GM19240 (cell line): ENCODE measurements around the gene GNG12.

ENCODE experiments used
- DNase-seq: peaks from one replicate; pipeline ENCODE4 v3.0.0; 2011; ENCODE audit warnings: low spot score; ENCODE audit not compliant: insufficient read length

GNG12 gene

DNA sequence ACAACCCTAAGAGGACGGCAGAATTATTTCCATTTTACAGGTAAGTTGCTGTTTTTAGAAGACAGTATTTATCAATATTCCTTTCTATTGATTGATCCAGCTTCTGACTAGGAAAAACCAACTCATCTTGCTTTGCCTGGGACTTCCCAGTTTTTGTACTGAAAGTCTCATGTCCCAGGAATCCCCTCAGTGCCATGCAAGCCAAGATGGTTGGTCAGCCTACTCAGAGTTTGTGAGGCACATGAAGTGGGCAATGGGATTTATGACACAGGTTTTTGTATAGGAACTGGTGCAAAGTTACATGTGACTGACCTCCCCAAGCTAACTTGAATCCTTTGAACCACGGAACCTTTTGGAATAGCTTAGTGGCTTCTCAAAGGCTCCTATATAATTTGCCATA, 45.5 kb downstream of the GNG12 start:
- DNase-seq, result no peak

DNA sequence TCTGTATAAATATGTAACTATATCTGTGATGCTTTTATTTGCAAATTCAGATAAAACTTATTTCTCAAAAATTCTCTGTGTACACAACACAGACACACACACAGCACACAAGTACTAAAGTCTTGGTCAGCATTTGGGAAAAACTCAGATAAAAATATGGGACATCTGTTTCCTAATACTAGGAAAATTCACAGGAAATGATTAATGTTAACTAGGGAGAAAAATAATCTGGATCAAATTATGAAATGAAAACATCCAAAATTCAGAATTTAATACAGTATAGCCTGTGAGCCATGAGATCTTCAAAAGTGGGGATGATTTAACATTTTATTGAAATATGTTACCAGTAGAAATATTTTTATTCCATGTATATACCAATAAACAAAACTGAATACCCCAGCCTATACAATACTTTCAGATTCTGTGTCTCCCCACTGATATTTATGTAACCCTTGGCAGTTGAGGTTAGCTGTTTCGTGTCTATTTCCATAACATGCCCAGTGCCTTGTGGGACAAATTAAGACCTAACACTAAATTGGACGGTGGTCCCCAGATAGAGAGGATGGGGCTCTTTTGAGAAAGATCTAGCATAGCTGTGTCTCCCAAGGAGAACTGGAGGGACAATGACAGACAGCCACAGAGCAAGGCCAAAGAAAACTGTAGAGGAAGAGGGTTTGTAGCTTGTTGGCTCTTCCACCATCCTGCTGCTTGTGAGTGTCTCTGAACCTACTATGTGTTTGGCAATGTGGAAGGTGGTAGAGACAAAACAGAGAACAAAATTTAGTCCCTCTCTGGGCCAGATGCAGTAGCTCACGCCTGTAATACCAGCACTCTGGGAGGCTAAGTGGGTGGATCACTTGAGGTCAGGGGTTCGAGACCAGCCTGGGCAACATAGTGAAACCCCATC, 47.2 kb downstream of the GNG12 start:
- DNase-seq, result no peak

DNA sequence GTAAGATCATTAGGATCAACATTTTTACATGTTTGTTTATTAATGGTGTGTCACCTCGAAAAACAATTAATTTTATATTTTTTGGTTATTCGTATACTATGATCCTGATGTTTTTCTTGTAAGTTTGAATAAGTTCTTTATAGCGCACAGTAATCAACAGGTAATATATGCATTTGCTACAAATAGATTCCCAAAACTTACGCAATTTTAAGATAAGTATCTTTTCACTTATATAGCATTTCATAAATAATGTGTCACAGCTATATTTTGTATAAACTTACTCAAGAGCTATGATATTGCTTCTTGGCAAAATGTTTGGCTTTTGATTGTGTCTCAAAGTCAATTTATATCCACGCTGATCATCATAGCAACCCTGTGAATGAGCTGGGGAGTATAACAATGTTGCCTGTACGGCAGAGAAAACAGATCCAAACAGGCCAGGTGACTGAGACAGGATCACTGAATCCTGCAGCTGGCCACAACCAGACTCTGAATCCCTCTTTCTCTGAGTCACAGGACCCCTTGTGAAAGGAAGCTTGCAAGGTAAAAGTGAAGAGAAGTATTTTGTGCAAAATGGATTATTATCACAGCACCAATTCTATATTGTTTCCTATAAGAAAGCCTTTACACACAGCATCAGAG, 48.6 kb downstream of the GNG12 start:
- DNase-seq, result no peak

DNA sequence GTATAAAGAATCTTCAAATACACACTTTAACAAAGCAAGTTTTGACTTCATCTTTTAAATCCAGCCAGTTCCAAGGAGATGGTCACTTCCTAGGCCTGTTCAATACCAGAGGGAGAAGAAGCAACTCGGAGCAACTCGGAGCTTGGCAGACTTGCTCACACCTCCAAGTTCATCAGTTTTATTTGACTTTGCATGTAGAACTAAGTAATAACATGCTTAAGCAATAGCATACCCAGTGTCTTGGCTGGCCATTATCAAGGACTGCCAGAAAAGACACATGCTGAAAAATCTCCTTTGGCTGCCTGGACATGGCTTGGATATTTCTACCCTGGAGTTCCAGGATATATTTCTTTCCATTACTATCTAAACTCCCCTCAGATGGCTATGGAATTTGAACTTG, 52.6 kb downstream of the GNG12 start:
- DNase-seq, result no peak

DNA sequence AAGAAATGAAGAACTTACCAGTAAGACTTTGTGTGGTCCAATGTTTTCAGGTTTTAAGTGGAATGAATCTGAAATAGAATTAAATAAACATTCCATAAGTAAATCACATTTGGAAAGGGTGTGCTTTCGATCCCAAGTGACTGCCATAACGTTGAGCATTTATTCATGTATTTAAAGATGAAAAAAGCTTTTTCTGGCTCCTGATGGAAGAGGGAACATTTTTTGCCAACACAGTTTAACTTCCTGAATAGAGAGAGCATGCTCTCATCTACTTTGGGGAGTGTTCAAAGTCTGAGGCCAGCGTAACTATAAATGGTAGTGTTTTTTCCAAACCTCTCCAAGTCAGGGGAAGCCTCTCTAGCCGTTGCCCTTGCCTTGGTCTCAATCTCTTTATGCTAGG, 55.8 kb downstream of the GNG12 start:
- DNase-seq, result no peak

DNA sequence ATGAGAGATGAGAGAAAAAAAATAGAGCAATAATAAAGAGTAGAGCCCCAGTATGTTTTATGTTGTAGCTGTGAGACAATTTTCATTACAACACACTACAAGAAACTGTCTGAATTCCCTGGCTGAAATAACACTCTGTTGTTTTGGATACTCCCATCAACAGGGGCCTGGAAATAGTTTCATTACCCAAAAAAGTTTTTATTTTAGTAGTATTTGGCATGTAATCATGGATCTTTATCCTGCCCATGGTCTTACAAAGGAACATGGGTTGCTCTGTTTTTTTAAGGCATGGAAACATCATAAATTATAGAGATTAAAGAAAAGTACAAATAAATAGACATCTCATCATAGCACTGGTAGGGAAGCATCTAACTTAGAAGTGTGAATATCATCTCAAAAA, 56.3 kb downstream of the GNG12 start:
- DNase-seq, result no peak

DNA sequence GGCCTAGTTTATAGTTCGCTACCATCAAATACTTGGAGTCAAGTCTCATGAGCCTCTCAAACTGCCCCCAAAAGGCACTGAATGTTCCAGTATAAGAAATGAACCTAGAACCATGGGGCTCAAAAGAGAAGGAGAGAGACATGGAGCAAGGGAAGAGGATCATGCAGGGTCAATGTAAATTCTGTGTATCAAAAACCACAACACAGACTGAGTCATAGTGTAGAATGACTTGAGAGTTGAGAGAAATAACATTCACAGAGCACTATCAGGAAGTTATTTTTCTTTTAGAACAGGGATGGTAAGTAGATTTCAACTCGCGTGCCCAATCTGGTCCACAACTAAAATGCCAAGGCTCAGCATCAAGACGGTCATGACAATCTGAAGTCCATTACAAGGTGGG, 59.8 kb downstream of the GNG12 start:
- DNase-seq, result no peak

DNA sequence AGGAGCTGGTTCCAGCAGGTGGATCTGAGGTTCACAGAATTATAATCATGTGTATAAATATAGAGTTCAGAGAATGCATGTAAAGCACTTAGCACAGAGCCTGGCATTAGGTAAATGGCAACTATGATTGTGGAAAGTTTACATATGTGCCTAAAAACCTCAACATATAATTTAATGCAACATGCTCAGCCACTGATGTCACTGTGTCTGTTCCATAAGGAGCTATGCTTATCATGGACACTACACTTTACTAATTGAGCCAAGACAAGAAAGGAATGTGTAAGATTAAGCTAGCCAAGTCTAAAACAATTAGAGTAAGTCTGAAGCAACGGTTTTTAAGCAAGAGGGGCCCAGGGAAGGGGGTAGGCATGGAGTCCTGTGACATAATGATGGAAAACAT, 61.5 kb downstream of the GNG12 start:
- DNase-seq, result no peak

DNA sequence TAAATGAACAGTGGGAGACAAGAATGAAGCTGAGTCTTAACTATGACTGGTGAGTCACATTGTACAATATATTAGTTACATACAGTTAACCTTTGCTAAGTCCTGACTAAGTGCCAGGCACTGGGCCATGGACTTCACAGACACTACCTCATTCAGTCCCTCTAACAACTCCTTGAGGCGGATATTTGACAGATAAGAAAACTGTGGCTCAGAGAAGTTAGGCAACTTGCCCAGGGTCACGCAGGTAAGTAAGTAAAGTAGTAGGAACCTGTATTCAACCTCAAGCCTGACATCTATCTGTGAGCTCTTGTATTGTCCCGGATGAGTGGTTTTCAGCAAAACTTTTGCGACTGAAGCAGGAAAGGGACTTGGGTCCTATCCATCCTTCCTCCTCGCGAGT, 62.1 kb downstream of the GNG12 start:
- DNase-seq, result no peak

DNA sequence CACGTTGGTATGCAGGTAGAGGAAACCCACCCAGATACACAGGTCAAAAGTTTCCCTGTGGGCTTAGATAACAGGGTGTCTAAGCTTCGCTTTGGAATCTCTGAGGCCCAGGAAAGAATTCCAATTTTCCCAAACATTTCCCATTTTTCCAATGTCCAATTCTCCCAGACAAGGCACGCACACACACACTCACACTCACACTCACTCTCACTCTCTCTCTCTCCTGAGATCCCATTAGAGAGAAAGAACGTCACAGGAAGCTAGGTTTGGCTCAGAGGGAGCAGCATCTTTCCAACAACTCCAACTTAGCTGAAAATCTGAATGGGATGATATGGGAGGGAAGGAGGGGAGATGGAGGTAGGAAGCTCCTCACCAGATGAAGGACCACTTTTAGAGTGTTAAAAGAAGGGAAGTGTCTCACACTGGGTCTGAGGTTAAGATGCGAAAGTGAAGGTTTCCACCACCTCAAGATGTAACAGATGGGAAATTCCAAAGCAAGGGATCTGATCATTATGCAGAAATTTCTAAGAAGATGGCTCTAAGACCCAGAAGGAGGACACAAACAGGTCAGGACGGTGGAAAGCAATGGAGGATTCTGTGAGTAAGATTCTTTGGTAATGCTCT, 63.5 kb downstream of the GNG12 start:
- no peak for DNase-seq

DNA sequence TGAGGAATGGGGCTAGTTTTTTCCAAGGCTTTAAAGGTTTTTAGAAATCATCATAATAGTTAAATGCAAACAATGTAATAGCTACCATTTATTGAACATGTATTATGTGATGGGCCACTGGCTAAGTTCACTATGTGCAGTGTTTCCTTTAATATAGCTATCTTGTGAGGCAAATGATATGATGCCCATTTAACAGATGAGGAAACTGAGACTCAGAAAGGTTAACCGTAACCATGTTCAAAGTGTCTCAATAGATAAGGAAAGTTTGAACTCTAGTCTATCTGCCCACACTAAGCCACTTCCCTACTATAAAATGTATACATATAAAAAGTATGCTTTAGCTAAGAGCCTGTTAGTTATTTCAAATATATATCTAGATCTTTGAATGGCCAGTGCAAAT, 64.8 kb downstream of the GNG12 start:
- DNase-seq, result no peak

DNA sequence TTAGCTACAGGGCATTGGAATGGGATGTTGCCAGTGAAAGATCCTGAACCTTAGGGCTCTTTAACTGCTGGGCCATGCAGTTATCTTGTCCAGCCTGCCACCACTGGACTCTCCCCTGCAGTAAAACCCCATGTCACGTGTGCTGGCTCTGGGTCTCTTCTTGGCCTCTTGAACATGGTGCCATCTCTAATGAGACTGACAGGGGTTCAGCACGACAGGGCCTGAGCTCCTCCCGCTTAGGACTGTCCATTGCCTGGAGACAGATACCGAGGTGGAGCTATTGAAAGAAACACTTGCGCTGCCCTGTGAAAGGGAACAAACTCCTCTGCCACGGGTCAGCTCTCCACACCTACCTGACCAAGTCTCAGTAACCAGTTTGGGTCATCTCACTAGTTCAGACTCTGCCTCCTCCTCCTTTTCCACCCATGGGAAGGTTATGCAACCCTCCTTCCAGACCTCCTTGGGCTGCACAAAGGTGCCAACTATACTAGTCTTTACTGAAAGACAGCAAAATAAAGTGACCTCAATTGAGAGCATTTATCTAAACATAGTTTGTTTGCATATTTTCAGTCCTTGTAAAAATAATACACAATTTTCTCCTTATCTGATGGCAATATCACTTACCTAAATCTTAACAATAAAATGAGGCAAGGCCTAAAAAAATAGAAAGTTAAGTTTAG, 66.0 kb downstream of the GNG12 start:
- DNase-seq, result no peak

DNA sequence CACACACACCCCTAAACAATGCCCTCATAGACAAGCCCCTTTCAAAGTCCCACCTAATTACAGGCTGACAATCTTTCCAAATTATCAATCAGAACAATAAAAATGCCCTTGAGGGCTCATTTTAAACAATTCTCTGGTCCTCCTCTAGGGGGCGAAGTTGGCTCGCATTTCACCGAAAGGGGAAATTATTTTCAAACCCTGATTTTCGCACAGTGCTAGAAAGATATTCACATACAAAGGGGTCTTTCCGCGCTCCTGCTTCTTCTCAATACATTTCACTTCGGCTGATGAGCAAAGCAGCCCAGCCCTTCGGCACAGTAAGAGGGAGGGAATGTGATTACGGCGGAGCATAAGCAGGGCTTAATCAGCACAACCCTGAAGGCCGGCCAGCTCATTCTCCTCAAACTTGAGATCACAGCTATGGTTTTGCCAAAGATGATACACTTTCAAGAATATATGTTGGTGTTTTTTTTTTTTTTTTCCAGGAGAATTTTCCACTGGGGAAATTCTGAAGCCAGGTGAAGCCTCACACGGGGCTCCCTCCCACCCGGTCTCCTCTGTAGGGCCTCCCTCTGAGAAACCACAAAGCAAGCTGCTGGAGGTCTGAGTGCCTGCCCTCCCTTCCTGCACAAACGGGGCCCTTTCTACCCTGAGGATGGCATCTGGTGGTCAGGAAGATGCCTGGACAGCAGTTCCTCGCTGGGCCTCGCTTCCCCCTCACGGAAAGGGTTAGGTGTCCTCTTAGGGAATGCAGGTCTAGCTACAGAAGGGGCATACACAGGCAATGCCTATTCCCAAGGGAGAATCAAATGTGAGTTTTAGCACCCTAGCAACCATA, 66.9 kb downstream of the GNG12 start:
- DNase-seq, result no peak

DNA sequence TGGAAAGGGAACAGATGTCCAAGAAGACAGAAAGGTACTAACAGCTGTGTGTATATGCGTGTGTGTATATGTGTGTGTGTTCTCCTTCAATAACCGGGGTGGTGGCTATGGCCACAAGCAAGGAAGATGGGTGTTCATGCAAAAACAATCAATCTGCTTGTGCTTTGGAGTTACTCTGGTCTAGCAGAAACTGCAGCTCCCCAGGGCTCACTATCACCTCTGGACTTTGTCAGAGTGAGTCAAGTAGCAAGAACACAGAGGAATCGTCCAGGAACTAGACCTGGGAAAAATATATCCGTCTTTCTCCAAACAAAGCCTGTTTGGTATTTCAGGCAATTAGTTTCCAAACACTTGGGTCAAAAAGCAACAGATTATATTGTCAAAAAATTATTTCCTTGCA, 68.6 kb downstream of the GNG12 start:
- no peak for DNase-seq

DNA sequence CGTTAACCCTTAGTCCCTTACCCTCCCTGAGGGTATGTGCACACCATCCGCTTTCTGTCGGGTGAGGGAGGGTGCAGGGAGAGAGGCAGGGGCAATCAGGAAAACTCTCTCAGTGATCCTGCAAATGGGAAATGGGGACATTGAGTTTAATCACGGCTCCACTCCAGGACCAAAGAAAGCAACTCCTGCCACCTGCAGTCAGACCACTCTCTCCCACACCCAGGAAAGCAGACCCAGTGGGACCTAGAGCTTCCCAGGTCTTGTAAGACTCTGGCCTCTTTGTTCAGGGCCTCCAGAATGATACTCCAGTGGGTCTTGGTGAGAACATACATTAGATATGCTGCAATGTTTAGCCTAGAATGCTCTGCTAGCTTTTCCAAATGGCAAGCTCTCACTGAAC, 71.5 kb downstream of the GNG12 start:
- no peak for DNase-seq

DNA sequence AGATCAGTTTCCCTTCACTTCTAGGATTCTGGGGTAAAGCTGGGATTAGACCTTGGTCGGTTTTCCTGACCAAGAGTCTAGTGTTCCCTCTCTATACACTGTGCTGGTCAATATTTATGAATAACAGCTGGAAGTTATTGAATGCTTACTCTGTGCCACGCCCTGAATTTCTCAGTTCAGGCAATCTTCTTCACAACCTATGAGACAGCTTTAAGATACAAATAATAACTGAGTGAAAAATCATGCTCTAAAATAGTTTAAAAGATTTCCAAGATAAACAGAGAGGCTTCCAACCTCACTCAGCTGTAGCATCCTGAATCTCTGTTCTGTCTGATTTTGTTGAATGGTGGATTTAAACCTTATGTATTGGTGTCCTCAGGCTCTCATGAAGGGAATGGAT, 72.2 kb downstream of the GNG12 start:
- no peak for DNase-seq

DNA sequence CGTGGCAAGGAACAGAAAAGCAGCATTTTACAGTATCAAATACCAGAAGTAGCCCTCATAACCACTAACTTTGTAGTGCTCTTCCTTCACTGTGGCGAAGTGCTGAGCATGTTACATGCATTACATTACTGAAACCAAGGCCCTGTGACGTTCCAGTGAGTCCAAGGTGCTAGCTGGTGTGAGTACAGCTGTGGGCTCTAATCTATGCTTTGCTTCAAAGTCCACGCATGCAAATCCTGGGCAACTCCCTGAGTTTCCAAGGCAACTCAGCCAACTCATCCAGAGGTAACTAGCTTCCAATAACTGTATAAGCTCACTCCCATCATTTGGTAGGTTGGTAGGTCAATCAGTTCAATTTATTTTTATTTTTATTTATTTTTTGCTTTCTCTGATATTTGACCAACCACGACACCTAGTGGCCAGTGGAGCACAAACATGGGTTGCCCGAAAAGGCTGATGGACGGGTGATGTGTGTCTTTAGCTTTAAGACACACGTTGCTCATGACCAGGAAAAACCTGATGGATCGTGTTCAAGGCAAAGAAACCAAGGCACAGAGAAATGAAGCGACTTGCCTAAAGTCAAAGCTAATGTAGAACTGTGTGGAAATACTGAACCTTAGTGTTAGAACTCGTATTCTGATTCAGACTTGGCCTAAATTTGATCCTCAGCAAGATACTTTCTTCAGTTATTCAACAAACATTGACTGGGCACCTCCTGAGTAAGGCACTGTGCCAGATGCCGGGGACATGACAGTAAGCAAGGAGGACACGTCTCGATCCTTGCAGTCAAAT, 73.0 kb downstream of the GNG12 start:
- peak; percentile 74 for DNase-seq

DNA sequence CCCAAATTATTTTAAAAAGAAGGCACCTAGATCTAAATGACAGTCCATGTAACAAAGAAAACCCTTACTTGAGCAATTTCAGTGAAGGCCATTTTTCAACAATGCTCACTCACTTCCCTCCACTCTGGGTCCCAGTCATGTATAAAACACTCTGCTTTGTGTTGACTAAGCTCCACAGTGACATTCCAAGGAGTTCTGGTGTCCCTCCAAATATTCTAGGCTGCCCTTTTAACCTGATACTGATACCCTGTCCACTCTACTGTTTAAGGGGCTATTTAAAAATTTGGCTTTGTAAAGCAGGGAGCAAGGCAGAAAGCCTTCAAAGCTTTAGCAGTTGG, 73.6 kb downstream of the GNG12 start:
- DNase-seq, result no peak

DNA sequence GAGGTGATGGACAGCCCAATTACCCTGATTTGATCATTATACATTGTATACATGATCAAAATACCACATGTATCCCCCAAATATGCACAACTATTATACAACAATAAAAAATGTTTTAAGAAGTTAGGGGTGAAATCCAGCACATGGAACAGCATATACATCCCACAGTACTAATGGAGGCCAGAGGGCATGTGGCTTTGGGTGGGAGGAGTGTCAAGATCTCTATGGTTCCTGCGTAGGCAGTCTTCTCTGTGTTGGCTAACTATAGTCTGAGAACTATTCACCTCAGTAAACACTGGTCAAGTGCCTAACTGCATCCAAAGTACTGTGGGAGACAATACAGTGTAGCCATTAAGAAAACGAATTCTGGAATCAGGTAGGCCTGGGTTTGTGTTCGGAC, 74.2 kb downstream of the GNG12 start:
- no peak for DNase-seq

DNA sequence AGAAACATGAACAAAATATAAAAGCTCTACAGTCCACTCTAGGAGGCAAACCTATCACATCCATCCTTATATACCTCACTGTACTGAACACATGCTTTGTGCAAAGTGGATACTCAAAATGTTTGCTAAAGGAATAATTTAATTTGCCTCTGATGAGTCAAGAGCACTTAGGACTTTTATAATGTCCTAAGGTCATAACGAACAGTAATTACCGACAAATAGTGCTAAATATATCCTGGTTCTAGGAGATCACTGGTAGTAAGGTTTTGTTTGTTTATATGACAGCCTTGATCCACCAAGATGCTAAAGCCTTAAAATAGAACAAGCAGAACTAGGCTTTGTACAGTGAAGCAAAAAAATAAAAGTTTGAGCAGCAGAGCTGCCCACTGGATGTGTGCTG, 77.6 kb downstream of the GNG12 start:
- DNase-seq, result no peak
